HepG2 (cell line): ENCODE measurements around the gene SCUBE1. TPM values are rescaled to one million over a fixed set of nuclear protein-coding genes. Genes with fewer than 3 reads are reported as not detected.

Experiments used
- ATAC-seq: fragments of 200-7000 bp; cut with Tn5 transposase; 3 replicates; pipeline ENCODE4 v1.9.1; 2020; ENCODE audit warnings: mild to moderate bottlenecking, moderate library complexity
- BruUV-seq: library from RNA; stranded (reverse); fragments of 400-500 nt; replicated peaks from 2 replicates; lab custom pipeline; 2021; lab: Mats Ljungman, UMichigan
- CTCF ChIA-PET: fragments of 300-600 bp; formaldehyde crosslinking; extraction: SDS; loops from one replicate; lab custom pipeline; 2021; ENCODE audit warnings: low total read pairs, inconsistent platforms, low intra/inter-chr PET ratio; lab: Yijun Ruan, JAX
- POLR2A ChIA-PET: fragments of 350-600 bp; sonication (Branson Sonifier 250); formaldehyde crosslinking; loops from one replicate; lab custom pipeline; 2020; ENCODE audit warnings: antibody characterized with exemption, inconsistent platforms; lab: Yijun Ruan, JAX
- DNase-seq: peaks from one replicate; pipeline ENCODE4 v3.0.0-alpha.2; 2015; ENCODE audit warnings: low spot score
- FAIRE-seq: peaks from 3 replicates; lab custom pipeline; 2011; peaks lifted over from hg19 to GRCh38; lab: Jason Lieb, UNC
- H2AFZ ChIP-seq: one replicate; pipeline ENCODE4 v1.6.1; 2011; ENCODE audit warnings: low read length, inconsistent platforms
- H3K27ac ChIP-seq: fragments of 300-600 bp; 3 replicates; pipeline ENCODE4 v1.8.0; 2011; ENCODE audit warnings: mixed run types, mild to moderate bottlenecking, mixed read lengths, low read length, inconsistent platforms; ENCODE audit not compliant: insufficient read depth; ENCODE audit errors: extremely low read length
- H3K27me3 ChIP-seq, 2 experiments: fragments of 200-600 bp in 1 of 2; 2 replicates in 1 of 2; 3 replicates in 1 of 2; pipeline versions ENCODE4 v1.6.0 to v1.8.0; 2011; ENCODE audit warnings: low read length in 2 of 2, mild to moderate bottlenecking in 2 of 2, moderate library complexity in 2 of 2, inconsistent platforms in 1 of 2; ENCODE audit not compliant: insufficient read depth in 2 of 2, control insufficient read depth in 1 of 2
- H3K36me3 ChIP-seq, 2 experiments: fragments of 200-600 bp in 1 of 2; replicated peaks in 1 of 2; 2 replicates in 1 of 2; 3 replicates in 1 of 2; pipeline versions ENCODE4 v1.5.1 to v1.8.0; 2011; ENCODE audit warnings: low read length in 2 of 2, inconsistent platforms in 1 of 2; ENCODE audit not compliant: insufficient read depth in 2 of 2, control insufficient read depth in 1 of 2
- H3K4me1 ChIP-seq: 2 replicates; pipeline ENCODE4 v1.5.1; 2012; ENCODE audit warnings: low read length, inconsistent platforms; ENCODE audit not compliant: insufficient read depth
- H3K4me2 ChIP-seq: 2 replicates; pipeline ENCODE4 v1.6.0; 2011; ENCODE audit warnings: low read depth, low read length, inconsistent platforms
- H3K4me3 ChIP-seq, 3 experiments: fragments of 200-600 bp in 1 of 3; sonication (generic), shearing (Covaris generic) in 1 of 3; replicated peaks in 1 of 3; 2 replicates each; pipeline ENCODE4 v1.5.1; 2011 to 2016; ENCODE audit warnings: low read length in 3 of 3, inconsistent platforms in 2 of 3, low read depth in 2 of 3, mild to moderate bottlenecking in 2 of 3, control low read depth in 1 of 3, mixed read lengths in 1 of 3; ENCODE audit not compliant: insufficient read depth in 1 of 3
- H3K79me2 ChIP-seq: one replicate; pipeline ENCODE4 v1.6.1; 2011; ENCODE audit warnings: low read length, inconsistent platforms; ENCODE audit not compliant: insufficient read depth
- H3K9ac ChIP-seq: 2 replicates; pipeline ENCODE4 v1.6.0; 2011; ENCODE audit warnings: mild to moderate bottlenecking, low read depth, low read length, inconsistent platforms; ENCODE audit not compliant: insufficient read depth
- H3K9me3 ChIP-seq: 2 replicates; pipeline ENCODE4 v1.5.1; 2012; ENCODE audit warnings: mild to moderate bottlenecking, low read length
- H4K20me1 ChIP-seq: 2 replicates; pipeline ENCODE4 v1.6.0; 2011; ENCODE audit warnings: inconsistent platforms, mild to moderate bottlenecking, low read length, moderate library complexity; ENCODE audit not compliant: insufficient read depth
- ARID4A ChIP-seq: sonication (generic); formaldehyde crosslinking; IDR thresholded peaks from 2 replicates; pipeline ENCODE4 v1.5.0; 2020; ENCODE audit warnings: mild to moderate bottlenecking, missing genetic modification reagents, borderline replicate concordance
- BRCA1 ChIP-seq: sonication (generic); formaldehyde crosslinking; IDR thresholded peaks from 2 replicates; pipeline ENCODE4 v1.4.0; 2020; ENCODE audit warnings: missing genetic modification reagents
- E2F2 ChIP-seq: sonication (generic); formaldehyde crosslinking; IDR thresholded peaks from 2 replicates; pipeline ENCODE4 v1.4.0; 2020; ENCODE audit warnings: missing genetic modification reagents, borderline replicate concordance
- EEA1 ChIP-seq: sonication (generic); formaldehyde crosslinking; IDR thresholded peaks from 2 replicates; pipeline ENCODE4 v1.5.1; 2020; ENCODE audit warnings: mild to moderate bottlenecking, missing genetic modification reagents, borderline replicate concordance
- JUN ChIP-seq: sonication (generic); formaldehyde crosslinking; IDR thresholded peaks from 2 replicates; pipeline ENCODE4 v1.4.0; 2020; ENCODE audit warnings: mild to moderate bottlenecking, missing genetic modification reagents
- MAFG ChIP-seq: sonication (generic); formaldehyde crosslinking; IDR thresholded peaks from 2 replicates; pipeline ENCODE4 v1.5.1; 2020; ENCODE audit warnings: mild to moderate bottlenecking, missing genetic modification reagents
- MAFK ChIP-seq, 2 experiments: IDR thresholded peaks in 1 of 2; conservative IDR thresholded peaks in 1 of 2; 2 replicates each; pipeline ENCODE4 v1.6.1; 2011; ENCODE audit warnings: improper control_type of control experiment in 2 of 2, low read length in 2 of 2
- MLXIP ChIP-seq: sonication (generic); formaldehyde crosslinking; IDR thresholded peaks from 2 replicates; pipeline ENCODE4 v1.9.0; 2021; ENCODE audit warnings: missing genetic modification reagents, borderline replicate concordance
- NFYC ChIP-seq: IDR thresholded peaks from 2 replicates; pipeline ENCODE4 v1.6.1; 2016; ENCODE audit warnings: missing genetic modification reagents, missing compliant biosample characterization
- NKX3-1 ChIP-seq: sonication (generic); formaldehyde crosslinking; IDR thresholded peaks from 2 replicates; pipeline ENCODE4 v1.5.0; 2020; ENCODE audit warnings: missing genetic modification reagents
- TEAD3 ChIP-seq: optimal IDR thresholded peaks from 2 replicates; pipeline ENCODE3; 2016; ENCODE audit warnings: borderline replicate concordance
- TEF ChIP-seq: sonication (generic); formaldehyde crosslinking; IDR thresholded peaks from 2 replicates; pipeline ENCODE4 v1.5.0; 2020; ENCODE audit warnings: missing genetic modification reagents
- TFAP4 ChIP-seq: sonication (generic); IDR thresholded peaks from 2 replicates; pipeline ENCODE4 v1.6.1; 2016; ENCODE audit warnings: low read depth, borderline replicate concordance
- ZNF570 ChIP-seq: sonication (generic); formaldehyde crosslinking; IDR thresholded peaks from 2 replicates; pipeline ENCODE4 v1.4.0; 2020; ENCODE audit warnings: mild to moderate bottlenecking, missing genetic modification reagents, borderline replicate concordance
- ZSCAN25 ChIP-seq: sonication (generic); formaldehyde crosslinking; IDR thresholded peaks from 2 replicates; pipeline ENCODE4 v1.8.0; 2022; ENCODE audit warnings: mild to moderate bottlenecking, missing genetic modification reagents
- WGBS: methylation state at CpG from one replicate; pipeline ENCODE4 v1.1.6; 2017; ENCODE audit warnings: low lambda C conversion rate; 5-methylcytosine and 5-hydroxymethylcytosine counted together
- in situ Hi-C: cut with HindIII; loops from 2 replicates; pipeline ENCODE4 v1.10.0; 2017; ENCODE audit warnings: low pct_unique_long_range_greater_than_20kb; ENCODE audit not compliant: extremely low pct_ligation_motif_present
- intact Hi-C: fragments of 100-400 bp; cut with micrococcal nuclease; formaldehyde crosslinking; loops from one replicate; pipeline ENCODE4 v1.10.0; 2022; ENCODE audit not compliant: unreplicated experiment
- polyA plus RNA-seq, 8 experiments: library from polyadenylated mRNA; depleted of rRNA in 3 of 8; stranded (reverse) in 7 of 8; unstranded in 1 of 8; fragments of >200 nt; fragmentation: Illumina TruSeq in 4 of 8; extraction: Trizol in 4 of 8; gene quantifications; 2 replicates each; pipeline versions ENCODE4 v1.2.1 to v1.2.3, GENCODE V29; 2011 to 2016; ENCODE audit warnings: low read depth in 4 of 8, missing spikeins in 1 of 8, mixed read lengths in 1 of 8; ENCODE audit not compliant: insufficient read depth in 1 of 8
- total RNA-seq, 5 experiments: library from RNA; depleted of rRNA; stranded (reverse); fragments of >200 nt; fragmentation: Illumina TruSeq; extraction: Trizol; gene quantifications; 2 replicates each; pipeline ENCODE4 v1.2.3, GENCODE V29; 2016; ENCODE audit warnings: low read depth in 1 of 5

SCUBE1 gene
- total and polyA plus RNA-seq, 2 of the 13 experiments (the other 11 are each of a cell fraction or from before 2014, with no cell fraction given): under 0.01 to 0.05 TPM

GRCh38 chr22:43384863-43385262 is 41.7 kb upstream of the SCUBE1 start:
- Histone ChIP-seq H2AFZ (no peak overlapping the region), H3K79me2 (no peaks in the 10 kb centered on the region), H3K9ac (no peak overlapping the region), H3K4me2 (no peak overlapping the region), H3K4me3 (no peak overlapping the region), H3K27me3 (no peaks in the 10 kb centered on the region), H4K20me1 (no peaks in the 10 kb centered on the region), H3K9me3 (no peaks in the 10 kb centered on the region), H3K27ac (no peak overlapping the region), H3K4me1 (peaks cover 39% of the 10 kb centered on the region), H3K36me3 (no peaks in the 10 kb centered on the region)
- WGBS: 38% methylated on average over 5 of the region's 5 CpGs
- DNase-seq: no peak
- no peak for FAIRE-seq
- ChIA-PET CTCF (interaction anchor here (1.2 to 2.7 kb wide), 3 partner anchors 39 to 154 kb away, joined by 4 to 36 read pairs (median 19); no protein-coding TSS in a partner anchor), POLR2A (no interaction called here)
- intact Hi-C loops (loop anchor here (1.0 to 5.0 kb wide), 4 partner anchors 39 to 153 kb away; no protein-coding TSS in a partner anchor), in situ Hi-C loops (loop anchor here (5.0 kb wide), 1 partner anchor 97 kb away; no protein-coding TSS in a partner anchor)
- ATAC-seq: no peak
- no TSS peak for BruUV-seq
- TF ChIP-seq MAFG (no peak), NFYC (CRISPR knock-in tag) (no peak), ARID4A (CRISPR knock-in tag) (no peak), TFAP4 (no peak), EEA1 (CRISPR knock-in tag) (no peak), TEF (no peak), NKX3-1 (no peak), E2F2 (CRISPR knock-in tag) (no peak), JUN (CRISPR knock-in tag) (no peak), TEAD3 (CRISPR knock-in tag) (no peak), BRCA1 (CRISPR knock-in tag) (no peak), ZNF570 (no peak), MLXIP (CRISPR knock-in tag) (no peak), MAFK (conservative IDR thresholded peaks at IDR 0.05 in 1 of 2, IDR thresholded peaks at IDR 0.05 in 1 of 2; ENCODE audit: low read length in 2 of 2) (no peak), ZSCAN25 (CRISPR knock-in tag) (no peak)
